Hair follicle dermal papilla cell (primary cell): ENCODE data around the gene ARL4C. TPM values are rescaled to one million over a fixed set of nuclear protein-coding genes. Genes with fewer than 3 reads are reported as not detected.

ENCODE experiments used
- total RNA-seq: library from RNA; depleted of rRNA; stranded (reverse); fragments of >200 nt; gene quantifications from 2 replicates; pipeline ENCODE4 v1.2.3, GENCODE V29; 2012

Gene ARL4C
- 105 and 124 TPM in 2 replicates for total RNA-seq

GRCh38 chr2:234496835-234497593, at the start of gene ARL4C:
TSS of gene ARL4C (minus strand) at chr2:234497081. CDS start at chr2:234496586, 495 bp downstream.

